GM12878 (cell line): ENCODE measurements around the gene FBN2. TPM values are rescaled to one million over a fixed set of nuclear protein-coding genes. Genes with fewer than 3 reads are reported as not detected.

Source experiments
- ATAC-seq: fragments of 200-7000 bp; cut with Tn5 transposase; 3 replicates; pipeline ENCODE4 v1.9.1; 2020; ENCODE audit warnings: mild to moderate bottlenecking, moderate library complexity
- BruUV-seq: library from RNA; stranded (reverse); fragments of 400-500 nt; replicated peaks from 2 replicates; lab custom pipeline; 2021; lab: Mats Ljungman, UMichigan
- CTCF ChIA-PET: fragments of 300-600 bp; sonication (Branson Sonifier 250); formaldehyde crosslinking; extraction: SDS; loops from one replicate; lab custom pipeline; 2021; ENCODE audit warnings: inconsistent platforms; lab: Yijun Ruan, JAX
- POLR2A ChIA-PET: fragments of 350-600 bp; formaldehyde crosslinking; extraction: SDS; loops from one replicate; lab custom pipeline; 2021; ENCODE audit warnings: inconsistent platforms; lab: Charles Lee
- RAD21 ChIA-PET: fragments of 300-600 bp; sonication (Branson Sonifier 250); formaldehyde crosslinking; loops from one replicate; lab custom pipeline; 2023; ENCODE audit warnings: antibody characterized with exemption; ENCODE audit not compliant: unreplicated experiment; lab: Charles Lee
- SMC1A ChIA-PET: fragments of 300-600 bp; sonication (Branson Sonifier 250); formaldehyde crosslinking; loops from one replicate; lab custom pipeline; 2023; ENCODE audit not compliant: unreplicated experiment, uncharacterized antibody; lab: Charles Lee
- DNase-seq: peaks from one replicate; pipeline ENCODE4 v3.0.0-alpha.2; 2011; ENCODE audit warnings: low read depth, low spot score
- FAIRE-seq: peaks from 3 replicates; lab custom pipeline; 2011; peaks lifted over from hg19 to GRCh38; lab: Jason Lieb, UNC
- H2AFZ ChIP-seq: 2 replicates; pipeline ENCODE4 v1.6.0; 2011; ENCODE audit warnings: low read depth, low read length, control low read depth; ENCODE audit not compliant: control insufficient read depth
- H3K27ac ChIP-seq: 2 replicates; pipeline ENCODE4 v1.5.1; 2011; ENCODE audit warnings: control low read depth; ENCODE audit not compliant: control insufficient read depth, insufficient read depth
- H3K27me3 ChIP-seq, 2 experiments: replicated peaks in 1 of 2; 2 replicates each; pipeline versions ENCODE4 v1.6.0 to v1.6.1; 2011; ENCODE audit warnings: low read length in 1 of 2; ENCODE audit not compliant: control insufficient read depth in 2 of 2, insufficient read depth in 2 of 2
- H3K36me3 ChIP-seq, 2 experiments: 2 replicates each; pipeline ENCODE4 v1.5.1; 2011; ENCODE audit warnings: low read length in 1 of 2; ENCODE audit not compliant: control insufficient read depth in 2 of 2, insufficient read depth in 2 of 2
- H3K4me1 ChIP-seq: 2 replicates; pipeline ENCODE4 v1.6.1; 2011; ENCODE audit warnings: mild to moderate bottlenecking, low read length, moderate library complexity, mixed read lengths; ENCODE audit not compliant: control insufficient read depth, insufficient read depth
- H3K4me2 ChIP-seq: 2 replicates; pipeline ENCODE4 v1.6.0; 2011; ENCODE audit warnings: control low read depth; ENCODE audit not compliant: control insufficient read depth, insufficient read depth
- H3K4me3 ChIP-seq: fragments of 200-600 bp; sonication (generic); 2 replicates; pipeline ENCODE4 v1.5.1; 2016
- H3K79me2 ChIP-seq: 2 replicates; pipeline ENCODE4 v1.6.0; 2011; ENCODE audit warnings: low read length; ENCODE audit not compliant: control insufficient read depth, insufficient read depth
- H3K9ac ChIP-seq: 2 replicates; pipeline ENCODE4 v1.8.0; 2011; ENCODE audit warnings: low read length, control low read depth, mixed read lengths; ENCODE audit not compliant: control insufficient read depth, insufficient read depth
- H3K9me3 ChIP-seq: replicated peaks from 3 replicates; pipeline ENCODE4 v1.5.1; 2011; ENCODE audit warnings: mild to moderate bottlenecking, low read length; ENCODE audit not compliant: control insufficient read depth, insufficient read depth
- H4K20me1 ChIP-seq: 2 replicates; pipeline ENCODE4 v1.6.0; 2011; ENCODE audit not compliant: control insufficient read depth, insufficient read depth
- BRCA1 ChIP-seq: IDR thresholded peaks from 2 replicates; pipeline ENCODE4 v1.6.1; 2011; ENCODE audit warnings: low read depth, low read length, improper control_type of control experiment
- EGR1 ChIP-seq, 2 experiments: IDR thresholded peaks; 1 replicate in 1 of 2; 2 replicates in 1 of 2; pipeline ENCODE4 v1.6.1; 2011 to 2012; ENCODE audit warnings: low read depth in 2 of 2, low read length in 2 of 2, borderline replicate concordance in 1 of 2, mild to moderate bottlenecking in 1 of 2, moderate library complexity in 1 of 2
- JUNB ChIP-seq: IDR thresholded peaks from 2 replicates; pipeline ENCODE4 v1.6.1; 2016; ENCODE audit warnings: antibody characterized with exemption, mild to moderate bottlenecking
- PAX8 ChIP-seq: fragments of 450-650 bp; IDR thresholded peaks from 2 replicates; pipeline ENCODE4 v1.6.1; 2017; ENCODE audit warnings: mild to moderate bottlenecking, moderate library complexity
- ZZZ3 ChIP-seq: IDR thresholded peaks from 2 replicates; pipeline ENCODE4 v1.6.1; 2011; ENCODE audit warnings: low read depth; ENCODE audit not compliant: control insufficient read depth, insufficient read length
- WGBS: methylation state at CpG from one replicate; pipeline ENCODE4 v1.1.6; 2016; ENCODE audit warnings: low lambda C conversion rate; ENCODE audit not compliant: insufficient replicate concordance, insufficient coverage; ENCODE audit errors: missing lambda C conversion rate; 5-methylcytosine and 5-hydroxymethylcytosine counted together
- in situ Hi-C: fragments of 300-500 bp; cut with MboI; formaldehyde crosslinking; loops from 9 replicates; pipeline ENCODE4 v1.14.3; 2018; ENCODE audit warnings: mixed read lengths
- intact Hi-C: fragments of 100-400 bp; cut with micrococcal nuclease; formaldehyde crosslinking; loops from one replicate; pipeline ENCODE4 v1.14.2; 2022; ENCODE audit not compliant: unreplicated experiment
- polyA plus RNA-seq, 11 experiments: library from polyadenylated mRNA; depleted of rRNA in 4 of 11; unstranded in 6 of 11; stranded (reverse) in 5 of 11; fragments of >200 nt; fragmentation: Nextera tagmentation in 4 of 11; fragmentation: Illumina TruSeq in 1 of 11; extraction: Ambion mirVana in 4 of 11; extraction: Trizol in 1 of 11; gene quantifications; 1 replicate in 1 of 11; 2 replicates in 10 of 11; pipeline versions ENCODE4 v1.2.1 to v1.2.3, GENCODE V29; 2011 to 2016; ENCODE audit warnings: inconsistent platforms in 2 of 11, missing spikeins in 2 of 11, low read depth in 1 of 11
- total RNA-seq, 4 experiments: library from RNA; depleted of rRNA in 3 of 4; stranded (reverse); fragments of >200 nt in 3 of 4; fragmentation: Illumina TruSeq in 1 of 4; extraction: Trizol in 1 of 4; gene quantifications; 2 replicates each; pipeline versions ENCODE4 v1.2.1 to v1.2.3, GENCODE V29; 2013 to 2021
- TF ChIP-seq, protein P1 (sequence below): fragments of 450-650 bp; conservative IDR thresholded peaks from 2 replicates; pipeline ENCODE4 v1.6.1; 2017; ENCODE audit warnings: mild to moderate bottlenecking, moderate library complexity

Gene FBN2
- total and polyA plus RNA-seq, 10 of the 15 experiments (the other 5 are each of a cell fraction or from before 2014, with no cell fraction given) = 0.01 to 0.98 (median 0.10) TPM; not detected in 3

GRCh38 chr5:128317481-128317880 is 220.6 kb downstream of the FBN2 start:
- DNase-seq (no peak), ATAC-seq (no peak), FAIRE-seq (no peak)
- H4K20me1 ChIP-seq = no peaks in the 10 kb centered on the region
- no peak overlapping the region for H3K4me3 ChIP-seq
- in situ Hi-C loops (no loop called here), intact Hi-C loops (no loop called here)
- ChIA-PET CTCF (no interaction called here), SMC1A (no interaction called here), RAD21 (no interaction called here), POLR2A (no interaction called here)
- no peak for TF ChIP-seq PAX8
- H3K27me3 ChIP-seq = no peaks in the 10 kb centered on the region
- H3K36me3 ChIP-seq = no peaks in the 10 kb centered on the region
- no peaks in the 10 kb centered on the region for H3K9me3 ChIP-seq
- H3K27ac ChIP-seq = no peak overlapping the region
- H2AFZ ChIP-seq = no peak overlapping the region
- no peak overlapping the region for H3K9ac ChIP-seq
- no TSS peak for BruUV-seq
- H3K79me2 ChIP-seq = no peaks in the 10 kb centered on the region
- WGBS = 8% methylated on average over 1 of the region's 1 CpG
- H3K4me1 ChIP-seq = no peaks in the 10 kb centered on the region
- no peak overlapping the region for H3K4me2 ChIP-seq

- ATAC-seq = no peak
- H2AFZ ChIP-seq = no peak overlapping the region
- RAD21 ChIA-PET = no interaction called here
These were observed 222.4 kb downstream of the FBN2 start for GRCh38 chr5:128315671-128316070.

More at GRCh38 chr5:128315671-128316070, 222.4 kb downstream of the FBN2 start:
- H3K9me3 ChIP-seq = no peaks in the 10 kb centered on the region
- no peaks in the 10 kb centered on the region for H3K79me2 ChIP-seq
- 16% methylated on average over 4 of the region's 4 CpGs for WGBS
- intact Hi-C loops = no loop called here
- H3K4me2 ChIP-seq = no peak overlapping the region
- CTCF ChIA-PET = no interaction called here
- DNase-seq (no peak), FAIRE-seq (no peak)
- SMC1A ChIA-PET = no interaction called here
- POLR2A ChIA-PET = no interaction called here
- TF ChIP-seq, protein P1, sequence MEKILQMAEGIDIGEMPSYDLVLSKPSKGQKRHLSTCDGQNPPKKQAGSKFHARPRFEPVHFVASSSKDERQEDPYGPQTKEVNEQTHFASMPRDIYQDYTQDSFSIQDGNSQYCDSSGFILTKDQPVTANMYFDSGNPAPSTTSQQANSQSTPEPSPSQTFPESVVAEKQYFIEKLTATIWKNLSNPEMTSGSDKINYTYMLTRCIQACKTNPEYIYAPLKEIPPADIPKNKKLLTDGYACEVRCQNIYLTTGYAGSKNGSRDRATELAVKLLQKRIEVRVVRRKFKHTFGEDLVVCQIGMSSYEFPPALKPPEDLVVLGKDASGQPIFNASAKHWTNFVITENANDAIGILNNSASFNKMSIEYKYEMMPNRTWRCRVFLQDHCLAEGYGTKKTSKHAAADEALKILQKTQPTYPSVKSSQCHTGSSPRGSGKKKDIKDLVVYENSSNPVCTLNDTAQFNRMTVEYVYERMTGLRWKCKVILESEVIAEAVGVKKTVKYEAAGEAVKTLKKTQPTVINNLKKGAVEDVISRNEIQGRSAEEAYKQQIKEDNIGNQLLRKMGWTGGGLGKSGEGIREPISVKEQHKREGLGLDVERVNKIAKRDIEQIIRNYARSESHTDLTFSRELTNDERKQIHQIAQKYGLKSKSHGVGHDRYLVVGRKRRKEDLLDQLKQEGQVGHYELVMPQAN = no peak
- no peak for TF ChIP-seq EGR1 (IDR thresholded peaks at IDR 0.05; ENCODE audit: borderline replicate concordance in 1 of 2, low read depth in 2 of 2, low read length in 2 of 2)
- TF ChIP-seq JUNB = no peak
- TF ChIP-seq ZZZ3 = no peak
- no peak for TF ChIP-seq BRCA1
- no peaks in the 10 kb centered on the region for H3K4me1 ChIP-seq
- no peaks in the 10 kb centered on the region for H4K20me1 ChIP-seq
- no peaks in the 10 kb centered on the region for H3K27me3 ChIP-seq
- no peak overlapping the region for H3K4me3 ChIP-seq
- no peaks in the 10 kb centered on the region for H3K36me3 ChIP-seq
- in situ Hi-C loops = no loop called here
- BruUV-seq = no TSS peak
- H3K27ac ChIP-seq = no peak overlapping the region
- H3K9ac ChIP-seq = no peak overlapping the region
